SK-N-MC (cell line): ENCODE measurements around the gene PDCD1LG2.

Source experiments
- EZH2 ChIP-seq: fragments of 200-600 bp; sonication (generic); IDR thresholded peaks from one replicate; pipeline ENCODE4 v1.6.1; 2017; ENCODE audit warnings: antibody characterized with exemption
- FOXP2 ChIP-seq: optimal IDR thresholded peaks from 2 replicates; pipeline ENCODE3; 2011; ENCODE audit warnings: mild to moderate bottlenecking, moderate library complexity; ENCODE audit not compliant: insufficient read depth; ENCODE audit errors: extremely low read length, control extremely low read depth
- POLR2AphosphoS5 ChIP-seq: IDR thresholded peaks from 2 replicates; pipeline ENCODE4 v1.6.1; 2012; ENCODE audit warnings: mild to moderate bottlenecking, low read depth, low read length, borderline replicate concordance

DNA sequence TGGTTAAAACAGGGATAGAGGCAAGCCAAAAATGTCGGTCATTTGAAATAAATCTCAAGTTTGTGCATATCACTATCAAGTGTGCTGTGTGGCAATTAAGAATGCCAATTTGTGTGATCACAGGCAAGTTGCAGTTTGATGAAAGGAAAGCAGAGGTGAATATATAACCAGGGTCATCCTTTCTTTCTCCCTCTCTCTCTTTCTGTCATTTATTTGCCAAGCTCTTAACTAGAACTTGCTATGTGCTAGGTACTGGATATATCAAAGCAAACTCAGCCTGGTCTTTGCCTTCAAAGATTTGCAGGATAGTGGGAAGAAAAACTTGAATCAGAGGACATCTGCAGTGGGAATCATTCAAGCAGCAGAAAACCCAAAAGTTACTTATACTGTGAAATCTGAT lies 22.0 kb downstream of the PDCD1LG2 start:
- TF ChIP-seq POLR2AphosphoS5 = no peak
- no peak for TF ChIP-seq FOXP2
- no peak for TF ChIP-seq EZH2
